ENCODE data around the gene TMEM121. TPM values are rescaled to one million over a fixed set of nuclear protein-coding genes. Genes with fewer than 3 reads are reported as not detected.

TMEM121 gene
- total RNA-seq, 1 donor: 1.8 TPM

DNA sequence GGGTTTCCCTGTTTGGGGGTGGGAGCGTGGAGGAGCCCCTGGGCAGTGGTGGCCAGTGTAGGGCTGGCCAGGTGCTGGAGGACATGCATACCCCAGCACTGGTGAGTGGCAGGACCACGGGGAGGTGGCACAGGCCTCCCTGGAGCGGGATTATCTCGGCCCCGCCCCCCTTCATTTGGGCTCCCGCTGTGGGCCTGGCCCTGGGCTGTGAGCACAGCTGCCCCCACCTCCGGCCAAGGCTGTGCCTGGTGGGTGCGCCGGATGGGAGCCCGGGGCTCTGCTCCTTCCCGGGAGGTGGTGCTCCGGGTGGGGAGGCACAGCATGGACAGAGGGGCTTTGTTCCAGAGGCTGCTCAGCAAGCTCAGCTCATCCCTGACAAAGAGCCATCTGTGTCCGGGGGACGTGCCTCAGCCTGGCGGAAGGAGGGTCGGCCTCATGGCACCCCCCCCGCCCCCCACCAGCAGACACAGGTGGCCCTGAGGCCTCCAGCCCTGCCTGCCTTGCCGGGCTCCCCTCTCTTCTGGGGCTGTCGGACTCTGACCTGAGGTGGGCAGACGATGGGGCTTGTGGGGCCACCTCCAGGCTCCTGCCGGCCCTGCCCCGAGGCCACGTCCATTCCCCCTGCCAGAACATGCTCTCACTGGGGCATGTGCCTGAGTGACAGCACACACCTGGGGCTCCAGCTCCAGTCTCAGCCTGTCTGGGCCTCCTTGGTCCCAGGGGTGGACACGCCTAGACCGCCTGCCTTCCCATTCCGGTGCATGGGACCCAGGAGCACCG, 26.9 kb upstream of the TMEM121 start:
- H3K9me3 ChIP-seq (ENCODE audit: low read depth, low read length): no peaks in the 10 kb centered on the region
- no peak overlapping the region for H3K4me3 ChIP-seq (ENCODE audit: insufficient read depth, low read length)

DNA sequence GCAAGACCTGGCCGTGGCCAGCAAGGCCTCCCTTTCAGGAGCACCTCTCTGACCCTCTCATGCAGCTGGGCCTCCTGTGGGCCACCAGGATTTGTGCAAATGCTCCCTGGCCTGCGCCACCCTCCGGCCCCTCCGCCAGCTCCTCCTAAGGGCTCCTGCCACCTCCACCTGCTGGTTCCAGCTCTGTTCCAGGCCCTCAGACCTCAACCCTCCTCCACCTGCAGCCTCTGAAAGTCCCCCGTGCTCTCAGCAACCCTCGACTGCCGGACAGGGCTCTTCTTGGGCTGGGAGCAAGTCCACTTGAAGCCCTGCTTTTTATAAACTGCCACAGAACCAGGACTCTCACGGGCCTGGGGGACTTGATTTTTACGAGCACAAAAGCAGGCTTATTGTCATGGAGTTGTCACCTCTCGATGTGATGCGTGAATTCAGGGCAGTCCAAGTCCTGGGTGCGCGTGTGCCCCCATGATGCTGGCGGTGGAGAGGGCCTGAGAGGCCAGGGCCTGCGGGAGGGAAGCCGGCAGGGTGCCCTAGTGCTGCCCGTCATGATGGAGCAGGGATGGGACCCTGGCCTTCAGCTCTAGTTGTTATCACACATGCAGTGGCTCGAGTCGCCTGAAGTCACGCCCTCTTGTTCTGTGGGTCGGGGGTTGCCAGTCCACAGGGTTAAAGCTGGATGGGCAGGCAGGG, 26.2 kb upstream of the TMEM121 start:
- Histone ChIP-seq H3K36me3 (ENCODE audit: insufficient read depth, low read length) (no peaks in the 10 kb centered on the region), H3K27ac (ENCODE audit: low read depth, low read length) (no peak overlapping the region), H3K4me2 (ENCODE audit: insufficient read depth, low read length) (no peak overlapping the region), H3K4me1 (ENCODE audit: insufficient read depth, low read length) (no peaks in the 10 kb centered on the region), H2AFZ (ENCODE audit: low read length) (no peak overlapping the region), H3K9me3 (ENCODE audit: low read depth, low read length) (no peaks in the 10 kb centered on the region), H3K79me2 (ENCODE audit: insufficient read depth, low read length) (no peaks in the 10 kb centered on the region), H4K20me1 (ENCODE audit: insufficient read depth, low read length) (no peaks in the 10 kb centered on the region), H3K27me3 (ENCODE audit: insufficient read depth, low read length) (no peaks in the 10 kb centered on the region), H3K4me3 (ENCODE audit: insufficient read depth, low read length) (no peak overlapping the region)
- TF ChIP-seq, protein P1, sequence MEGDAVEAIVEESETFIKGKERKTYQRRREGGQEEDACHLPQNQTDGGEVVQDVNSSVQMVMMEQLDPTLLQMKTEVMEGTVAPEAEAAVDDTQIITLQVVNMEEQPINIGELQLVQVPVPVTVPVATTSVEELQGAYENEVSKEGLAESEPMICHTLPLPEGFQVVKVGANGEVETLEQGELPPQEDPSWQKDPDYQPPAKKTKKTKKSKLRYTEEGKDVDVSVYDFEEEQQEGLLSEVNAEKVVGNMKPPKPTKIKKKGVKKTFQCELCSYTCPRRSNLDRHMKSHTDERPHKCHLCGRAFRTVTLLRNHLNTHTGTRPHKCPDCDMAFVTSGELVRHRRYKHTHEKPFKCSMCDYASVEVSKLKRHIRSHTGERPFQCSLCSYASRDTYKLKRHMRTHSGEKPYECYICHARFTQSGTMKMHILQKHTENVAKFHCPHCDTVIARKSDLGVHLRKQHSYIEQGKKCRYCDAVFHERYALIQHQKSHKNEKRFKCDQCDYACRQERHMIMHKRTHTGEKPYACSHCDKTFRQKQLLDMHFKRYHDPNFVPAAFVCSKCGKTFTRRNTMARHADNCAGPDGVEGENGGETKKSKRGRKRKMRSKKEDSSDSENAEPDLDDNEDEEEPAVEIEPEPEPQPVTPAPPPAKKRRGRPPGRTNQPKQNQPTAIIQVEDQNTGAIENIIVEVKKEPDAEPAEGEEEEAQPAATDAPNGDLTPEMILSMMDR (IDR thresholded peaks at IDR 0.05; ENCODE audit: extremely low read depth, low read depth, low read length): no peak
- DNase-seq (ENCODE audit: insufficient read length, low spot score, missing footprints): peak; percentile 71

More for the DNA sequence above, 26.9 kb upstream of the TMEM121 start:
- H4K20me1 ChIP-seq (ENCODE audit: insufficient read depth, low read length): no peaks in the 10 kb centered on the region
- no peaks in the 10 kb centered on the region for H3K36me3 ChIP-seq (ENCODE audit: insufficient read depth, low read length)
- DNase-seq (ENCODE audit: insufficient read length, low spot score, missing footprints): peak; percentile 84
- no peak overlapping the region for H3K27ac ChIP-seq (ENCODE audit: low read depth, low read length)
- H2AFZ ChIP-seq (ENCODE audit: low read length): no peak overlapping the region
- H3K4me1 ChIP-seq (ENCODE audit: insufficient read depth, low read length): no peaks in the 10 kb centered on the region
- no peak overlapping the region for H3K4me2 ChIP-seq (ENCODE audit: insufficient read depth, low read length)
- no peaks in the 10 kb centered on the region for H3K27me3 ChIP-seq (ENCODE audit: insufficient read depth, low read length)
- TF ChIP-seq, protein P1 (IDR thresholded peaks at IDR 0.05; ENCODE audit: extremely low read depth, low read depth, low read length): no peak
- no peaks in the 10 kb centered on the region for H3K79me2 ChIP-seq (ENCODE audit: insufficient read depth, low read length)

DNA sequence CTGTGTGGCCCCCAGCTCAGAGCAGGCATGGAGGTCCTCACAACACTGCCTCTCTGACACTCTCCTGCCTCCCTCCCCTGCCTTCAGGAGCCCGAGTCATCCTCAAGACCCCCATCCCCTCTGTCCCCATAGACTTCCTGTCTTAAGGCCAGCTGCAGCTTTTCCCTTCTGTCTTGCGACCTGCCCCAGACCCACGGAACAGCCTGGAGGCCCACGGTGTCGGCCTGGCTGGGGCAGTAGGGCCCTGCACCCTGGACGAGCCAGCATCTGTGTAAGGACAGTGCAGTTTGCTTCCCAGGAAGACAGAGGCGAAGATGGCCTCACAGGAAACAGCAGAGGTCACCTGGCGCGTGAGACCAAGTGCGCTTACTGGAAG, 25.7 kb upstream of the TMEM121 start:
- H3K9me3 ChIP-seq (ENCODE audit: low read depth, low read length): no peaks in the 10 kb centered on the region
- H3K4me1 ChIP-seq (ENCODE audit: insufficient read depth, low read length): no peaks in the 10 kb centered on the region
- no peak overlapping the region for H3K4me3 ChIP-seq (ENCODE audit: insufficient read depth, low read length)
- H3K4me2 ChIP-seq (ENCODE audit: insufficient read depth, low read length): no peak overlapping the region
- no peak overlapping the region for H2AFZ ChIP-seq (ENCODE audit: low read length)
- no peaks in the 10 kb centered on the region for H3K27me3 ChIP-seq (ENCODE audit: insufficient read depth, low read length)
- no peaks in the 10 kb centered on the region for H4K20me1 ChIP-seq (ENCODE audit: insufficient read depth, low read length)
- no peak overlapping the region for H3K27ac ChIP-seq (ENCODE audit: low read depth, low read length)
- no peaks in the 10 kb centered on the region for H3K36me3 ChIP-seq (ENCODE audit: insufficient read depth, low read length)
- H3K79me2 ChIP-seq (ENCODE audit: insufficient read depth, low read length): no peaks in the 10 kb centered on the region
- peak; percentile 62 for DNase-seq (ENCODE audit: insufficient read length, low spot score, missing footprints)
- TF ChIP-seq, protein P1 (IDR thresholded peaks at IDR 0.05; ENCODE audit: extremely low read depth, low read depth, low read length): no peak
